Non-pigmented ciliary epithelial cell (primary cell): ENCODE data around the gene WEE2.
"Not testable (repeated sequence)": the region's sequence is repeated elsewhere in the genome, so short reads cannot be mapped to it uniquely, and the experiment has no call there.

Experiments used
- DNase-seq: peaks from one replicate; pipeline ENCODE4 v3.0.0-alpha.2; 2010; ENCODE audit warnings: low read depth

Gene WEE2

GRCh38 chr7:141714571-141714970 lies 6.4 kb downstream of the WEE2 start:
- no peak for DNase-seq

- no peak for DNase-seq
These were observed 6.9 kb downstream of the WEE2 start for GRCh38 chr7:141715018-141715417.

- no peak for DNase-seq
These were observed 7.9 kb downstream of the WEE2 start for GRCh38 chr7:141715794-141716689.

DNA sequence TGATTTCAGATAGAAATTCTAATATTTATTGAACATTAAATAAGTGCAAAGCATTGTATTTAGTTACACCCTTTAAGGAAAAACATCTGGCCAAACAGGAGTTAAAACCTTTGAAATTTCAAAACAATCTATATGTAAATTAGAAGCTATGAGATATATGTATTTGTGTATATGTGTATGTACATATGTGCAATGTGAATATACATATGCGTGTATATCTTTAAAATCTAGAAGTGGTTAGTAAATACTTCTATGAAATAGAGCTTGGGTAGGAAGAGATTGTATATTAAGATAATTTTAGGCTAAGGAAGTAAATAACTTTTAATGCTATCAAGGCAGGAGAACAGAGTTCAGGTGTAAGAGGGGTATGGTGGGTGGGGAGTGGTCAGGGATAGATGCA lies 9.3 kb downstream of the WEE2 start:
- DNase-seq = no peak

DNA sequence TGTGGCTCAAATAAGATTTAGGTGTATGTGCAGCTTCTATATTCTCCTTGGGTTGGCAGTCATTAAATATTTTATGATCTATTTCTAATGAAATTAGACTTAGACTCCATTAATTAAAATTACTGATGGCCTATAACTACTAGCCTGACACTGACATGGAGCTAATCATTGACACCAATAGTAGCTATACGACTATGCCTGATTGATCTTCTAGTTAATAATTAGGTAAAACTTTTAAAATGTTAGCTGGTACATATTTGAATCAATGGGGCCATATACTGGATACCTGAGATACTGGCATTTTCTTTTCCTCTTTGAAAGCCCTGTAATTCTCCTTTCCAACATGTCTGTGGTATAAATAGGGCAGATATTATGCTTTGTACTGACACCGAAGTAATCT lies 14.4 kb downstream of the WEE2 start:
- DNase-seq = no peak

DNA sequence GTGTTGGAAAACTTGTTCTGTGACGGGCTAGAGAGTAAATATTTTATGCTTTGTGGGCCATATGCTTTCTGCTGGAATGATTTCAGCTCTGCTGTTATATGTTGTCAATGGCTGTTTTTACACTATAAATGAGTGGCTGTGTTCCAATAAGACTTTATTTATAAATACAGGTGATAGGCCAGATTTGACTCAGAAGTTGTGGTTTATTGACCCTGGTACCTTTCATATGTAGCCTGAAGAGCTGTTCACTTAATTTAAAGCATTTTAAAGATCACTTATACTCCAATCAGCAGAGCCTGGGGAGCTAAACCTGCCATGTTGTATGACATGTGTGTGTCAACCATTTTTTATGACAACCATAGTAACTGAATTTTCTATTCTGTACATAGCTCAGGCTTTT lies 20.9 kb downstream of the WEE2 start:
- DNase-seq = no peak

DNA sequence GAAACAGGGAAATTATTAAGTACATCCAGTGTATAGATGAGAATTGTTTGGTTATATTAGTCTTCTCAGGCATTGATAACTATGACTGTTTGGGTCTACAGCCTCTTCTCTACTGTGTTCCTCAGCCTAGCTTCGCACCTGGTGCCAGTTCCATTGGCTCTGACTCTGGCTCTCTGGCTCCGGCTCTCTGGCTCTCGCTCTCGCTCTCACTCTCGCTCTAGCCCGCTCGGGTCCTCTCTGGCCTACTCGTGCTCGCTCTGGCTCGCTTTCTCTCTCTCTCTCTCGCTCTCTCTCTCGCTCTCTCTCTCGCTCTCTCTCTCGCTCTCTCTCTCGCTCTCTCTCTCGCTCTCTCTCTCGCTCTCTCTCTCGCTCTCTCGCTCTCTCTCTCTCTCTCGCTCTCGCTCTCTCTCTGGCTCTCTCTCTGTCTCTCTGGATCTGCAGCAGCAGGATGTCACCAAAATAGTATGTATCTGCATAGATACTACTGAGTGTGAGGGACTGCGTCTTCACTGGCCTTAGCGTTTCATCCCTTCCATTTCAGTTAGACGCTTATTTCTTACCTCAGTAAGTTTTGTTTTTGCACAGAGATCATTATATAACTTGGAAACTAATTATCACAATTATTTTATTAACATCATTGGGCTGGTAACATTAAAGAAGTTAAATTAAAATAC lies 23.5 kb downstream of the WEE2 start:
- DNase-seq = no peak

DNA sequence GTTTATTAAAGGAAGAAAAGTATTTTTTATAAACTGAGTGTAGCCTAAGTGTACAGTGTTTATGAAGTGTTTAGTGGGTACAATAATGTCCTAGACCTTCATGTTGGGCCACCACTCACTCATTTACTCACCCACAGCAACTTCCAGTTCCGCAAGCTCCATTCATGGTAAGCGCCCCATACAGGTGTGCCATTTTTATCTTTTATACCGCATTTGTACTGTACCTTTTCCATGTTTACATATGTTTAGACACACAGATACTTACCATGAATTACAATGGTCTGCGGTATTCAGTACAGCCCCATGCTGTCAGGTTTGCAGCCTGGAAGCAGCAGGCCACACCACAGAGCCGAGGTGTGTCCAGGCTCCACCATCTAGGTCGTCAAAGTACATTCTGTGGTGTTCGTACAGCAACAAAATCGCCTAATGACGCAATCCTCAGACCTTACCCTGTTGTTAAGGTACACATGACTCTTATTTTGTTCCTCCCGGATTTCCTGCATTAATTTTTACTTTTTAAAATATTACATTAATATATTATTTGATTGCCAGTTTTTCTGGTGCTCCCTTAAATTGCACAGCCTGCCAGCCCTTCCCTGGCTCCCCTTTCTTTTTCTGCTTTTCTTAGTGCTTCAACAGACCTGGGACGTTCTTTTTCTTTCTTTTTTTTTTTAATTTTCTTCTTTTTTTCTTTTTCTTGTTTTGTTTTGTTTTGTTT lies 29.1 kb downstream of the WEE2 start:
- DNase-seq = no peak

DNA sequence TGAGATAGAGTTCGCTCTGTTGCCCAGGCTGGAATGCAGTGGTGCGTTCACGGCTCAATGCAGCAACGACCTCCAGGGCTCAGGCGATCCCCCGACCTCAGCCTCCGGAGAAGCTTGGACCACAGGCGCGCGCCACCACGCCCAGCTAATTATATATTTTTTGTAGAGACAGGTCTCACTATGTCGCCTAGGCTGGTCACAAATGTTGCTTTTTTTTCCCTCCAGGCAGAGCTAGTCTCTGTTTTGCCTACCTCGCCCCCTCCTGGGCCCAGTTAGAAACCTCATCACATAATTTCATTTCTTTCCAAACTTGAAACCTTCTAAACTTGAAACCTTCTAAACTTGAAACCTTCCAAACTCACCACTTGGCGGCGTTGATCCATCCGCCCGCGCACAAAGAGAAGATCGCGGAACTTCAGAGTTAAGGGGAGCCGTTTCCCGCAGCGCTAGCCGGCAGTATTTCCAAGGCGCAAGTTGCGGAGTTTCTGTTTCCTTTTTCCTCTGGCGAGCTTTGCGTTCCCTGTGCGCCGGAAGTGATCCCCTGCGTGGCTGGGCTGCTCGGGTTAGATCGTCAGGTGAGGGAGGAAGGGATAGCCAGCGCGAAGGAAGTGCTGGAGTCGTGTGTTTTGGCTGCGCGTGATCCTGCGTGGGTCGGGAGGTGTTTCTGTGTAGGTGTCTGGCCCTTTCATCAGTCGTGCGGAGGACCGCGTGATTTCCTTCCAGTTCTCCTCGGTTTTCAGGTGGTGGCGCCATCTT lies 29.9 kb downstream of the WEE2 start, which contains the start of gene SSBP1:
Gene SSBP1 (plus strand): TSS at position 523 of the 756 bp plus-strand sequence. CDS start 809 bp downstream, outside the sequence.
- peak; percentile 87 for DNase-seq

DNA sequence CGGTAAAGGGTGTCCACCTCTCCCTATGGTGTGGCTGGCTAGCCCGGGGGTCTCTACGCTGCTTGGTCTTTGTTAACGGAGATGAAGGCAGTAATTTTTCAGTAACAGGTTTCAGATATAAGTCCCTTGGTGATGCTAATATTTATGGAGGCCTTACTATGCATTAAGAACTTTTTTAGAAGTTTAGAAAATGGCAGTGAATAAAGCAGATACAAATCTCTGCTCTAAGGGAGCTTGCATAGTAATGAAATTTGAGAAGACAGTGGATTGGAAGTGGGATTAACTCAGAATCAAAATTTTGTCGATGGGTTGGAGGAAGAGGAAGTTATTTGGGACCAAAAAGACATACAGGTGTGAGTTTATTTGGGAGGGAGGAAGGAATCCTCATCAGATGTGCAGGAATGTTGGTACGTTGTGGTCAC lies 30.4 kb downstream of the WEE2 start:
- DNase-seq = no peak

- DNase-seq = no peak
These were observed 31.1 kb downstream of the WEE2 start for GRCh38 chr7:141739250-141739649.

DNA sequence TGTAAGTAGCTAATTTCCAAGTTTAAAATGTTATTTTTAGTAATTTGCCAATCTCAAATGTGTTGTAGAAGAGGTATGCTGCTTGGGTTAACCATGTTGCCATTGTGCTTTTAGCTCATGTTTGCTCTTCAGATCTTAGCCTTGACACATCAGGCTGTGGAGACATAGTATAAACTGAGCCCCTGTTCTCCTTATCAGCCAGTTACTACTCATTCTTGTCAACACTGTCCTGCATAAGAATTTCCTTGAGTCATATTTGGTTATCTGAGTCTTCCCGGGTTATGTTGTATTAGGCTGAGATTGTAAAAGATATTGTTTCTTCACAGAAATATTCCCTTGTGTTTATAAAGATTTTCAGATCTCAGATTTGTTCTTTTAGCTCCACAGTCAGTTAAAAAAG lies 34.1 kb downstream of the WEE2 start:
- DNase-seq = no peak

GRCh38 chr7:141744131-141744530 lies 36.0 kb downstream of the WEE2 start:
- DNase-seq = no peak

GRCh38 chr7:141748396-141748795 lies 40.2 kb downstream of the WEE2 start:
- peak; percentile 32 for DNase-seq

DNA sequence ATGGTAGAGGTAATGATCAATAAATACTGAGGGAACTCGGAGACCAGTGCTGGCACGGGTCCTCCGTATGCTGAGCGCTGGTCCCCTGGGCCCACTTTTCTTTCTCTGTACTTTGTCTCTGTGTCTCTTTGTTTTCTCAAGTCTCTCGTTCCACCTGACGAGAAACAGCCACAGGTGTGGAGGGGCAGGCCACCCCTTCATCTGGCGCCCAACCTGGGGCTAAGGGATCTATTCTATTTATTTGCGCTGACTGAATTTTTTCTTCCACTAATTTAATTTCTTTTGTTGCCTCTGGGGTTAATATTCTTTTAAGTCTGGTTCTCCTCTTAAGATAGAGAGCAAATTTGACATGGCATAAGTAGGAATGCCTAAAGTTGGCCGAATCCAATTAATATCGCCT lies 43.8 kb downstream of the WEE2 start:
- not testable (repeated sequence) for DNase-seq

DNA sequence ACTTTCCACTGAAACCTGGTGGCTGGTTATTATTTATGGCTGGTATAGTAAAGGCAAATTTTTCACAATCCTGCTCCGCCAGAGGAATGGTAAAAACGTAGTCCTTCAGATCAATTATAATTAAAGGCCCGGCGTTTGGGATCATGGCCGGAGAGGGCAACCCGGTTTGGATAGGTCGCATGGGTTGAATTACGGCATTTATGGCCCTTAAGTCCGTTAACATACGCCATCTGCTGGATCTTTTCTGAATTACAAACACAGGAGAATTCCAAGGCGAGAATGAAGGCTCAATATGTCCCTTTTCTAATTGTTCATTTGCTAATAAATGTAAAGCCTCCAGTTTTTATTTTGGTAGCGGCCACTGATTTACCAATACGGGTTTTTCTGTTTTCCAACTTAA lies 44.5 kb downstream of the WEE2 start:
- no peak for DNase-seq

DNA sequence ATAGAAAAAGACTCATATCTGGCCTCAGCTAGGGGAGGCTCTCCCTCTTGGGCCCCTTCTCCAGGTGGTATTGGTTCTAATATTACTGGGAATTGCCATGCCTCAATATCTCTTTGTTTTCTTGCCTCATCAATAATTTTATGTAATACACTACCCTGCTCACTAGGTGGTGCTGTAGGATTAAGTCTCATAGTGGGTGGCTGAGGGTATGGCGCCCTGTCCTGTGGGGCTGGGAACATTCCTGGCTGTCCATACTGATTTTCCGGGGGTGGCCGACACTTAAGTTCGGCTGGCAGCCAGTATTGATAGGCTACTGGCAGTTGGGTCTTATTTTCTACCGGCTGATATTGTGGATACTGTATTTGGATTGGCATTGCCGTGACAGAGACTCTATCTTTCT lies 46.8 kb downstream of the WEE2 start:
- no peak for DNase-seq

DNA sequence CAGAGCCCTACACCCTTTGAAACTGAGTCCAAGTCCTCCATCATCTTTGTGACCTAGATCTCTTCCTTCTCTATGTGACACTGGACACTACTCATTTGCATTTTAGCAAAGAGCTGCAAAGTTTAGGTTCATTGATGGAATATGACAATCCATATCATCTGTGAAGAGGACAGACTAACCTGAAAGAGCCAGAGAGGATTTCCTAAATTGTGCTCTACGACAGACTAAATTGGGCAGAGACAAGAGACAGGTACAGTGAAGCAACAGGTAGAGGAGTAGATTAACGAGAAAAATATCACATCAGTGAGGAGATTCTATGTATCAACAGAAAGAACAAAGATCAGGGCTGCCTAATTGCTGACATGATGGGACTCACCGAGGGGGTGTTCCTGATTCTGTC lies 55.6 kb downstream of the WEE2 start, which contains the start of gene TAS2R3:
Gene TAS2R3 (plus strand): TSS at position 301 of the 400 bp plus-strand sequence. CDS start 62 bp downstream, at position 363.
- DNase-seq = no peak

DNA sequence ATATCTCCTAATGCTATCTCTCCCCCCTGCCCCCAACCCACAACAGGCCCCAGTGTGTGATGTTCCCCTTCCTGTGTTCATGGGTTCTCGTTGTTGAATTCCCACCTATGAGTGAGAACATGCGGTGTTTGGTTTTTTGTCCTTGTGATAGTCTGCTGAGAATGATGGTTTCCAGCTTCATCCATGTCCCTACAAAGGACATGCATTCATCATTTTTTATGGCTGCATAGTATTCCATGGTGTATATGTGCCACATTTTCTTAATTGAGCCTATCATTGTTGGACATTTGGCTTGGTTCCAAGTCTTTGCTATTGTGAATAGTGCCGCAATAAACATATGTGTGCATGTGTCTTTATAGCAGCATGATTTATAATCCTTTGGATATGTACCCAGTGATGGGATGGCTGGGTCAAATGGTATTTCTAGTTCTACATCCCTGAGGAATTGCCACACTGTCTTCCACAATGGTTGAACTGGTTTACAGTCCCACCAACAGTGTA lies 62.0 kb downstream of the WEE2 start:
- not testable (repeated sequence) for DNase-seq

DNA sequence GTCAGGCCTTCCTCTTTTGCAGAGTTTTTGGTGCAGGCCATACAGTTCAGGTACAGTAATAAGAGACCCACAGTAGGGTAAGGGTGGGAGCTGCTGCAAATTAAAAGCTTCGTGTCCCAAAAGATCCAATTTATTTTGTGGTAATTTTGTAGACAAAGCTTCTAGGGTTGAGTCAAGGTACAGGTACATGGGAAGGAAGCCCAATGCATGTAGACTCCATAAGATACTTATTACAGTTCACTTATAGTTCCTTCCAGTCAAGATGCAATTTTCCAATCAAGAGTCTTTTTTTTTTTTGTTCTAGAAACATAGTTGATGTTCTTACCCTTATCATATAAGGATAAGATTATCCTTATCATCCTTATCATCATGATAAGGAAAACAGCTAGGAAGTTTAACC lies 68.2 kb downstream of the WEE2 start, which contains the start of gene TAS2R4:
Gene TAS2R4 (plus strand): TSS at position 301 of the 400 bp plus-strand sequence. CDS start 1,815 bp downstream, outside the sequence.
- no peak for DNase-seq
